Mesenchymal stem cell (in vitro differentiated cells and primary cell): Measurements from ENCODE around the gene GADD45G.

Experiments
- DNase-seq: peaks from one replicate; pipeline ENCODE4 v3.0.0-alpha.2; 2013
- H2AFZ ChIP-seq: one replicate; pipeline ENCODE4 v1.6.1; 2013; ENCODE audit warnings: low read depth, mild to moderate bottlenecking, control low read depth, inconsistent platforms, low read length, moderate library complexity
- H2AK5ac ChIP-seq: 2 replicates; pipeline ENCODE4 v1.6.1; 2013; ENCODE audit warnings: low read length, moderate library complexity, mild to moderate bottlenecking, inconsistent platforms; ENCODE audit not compliant: severe bottlenecking
- H2BK120ac ChIP-seq: one replicate; pipeline ENCODE4 v1.6.1; 2013; ENCODE audit warnings: low read depth, mild to moderate bottlenecking, inconsistent platforms, low read length, moderate library complexity
- H2BK12ac ChIP-seq, 2 experiments: one replicate each; pipeline ENCODE4 v1.6.1; 2013; ENCODE audit warnings: inconsistent platforms in 2 of 2, low read length in 2 of 2, mild to moderate bottlenecking in 2 of 2, moderate library complexity in 2 of 2, control low read depth in 1 of 2
- H2BK15ac ChIP-seq: one replicate; pipeline ENCODE4 v1.6.1; 2013; ENCODE audit warnings: mild to moderate bottlenecking, low read depth, inconsistent platforms; ENCODE audit not compliant: poor library complexity, severe bottlenecking
- H2BK5ac ChIP-seq: 2 replicates; pipeline ENCODE4 v1.6.1; 2013; ENCODE audit warnings: low read depth, mild to moderate bottlenecking, low read length, control low read depth, inconsistent platforms; ENCODE audit not compliant: poor library complexity, severe bottlenecking
- H3K14ac ChIP-seq, 2 experiments: one replicate each; pipeline ENCODE4 v1.6.1; 2013; ENCODE audit warnings: inconsistent platforms in 2 of 2, low read length in 2 of 2, control low read depth in 1 of 2, mild to moderate bottlenecking in 1 of 2, moderate library complexity in 1 of 2
- H3K18ac ChIP-seq, 2 experiments: one replicate each; pipeline ENCODE4 v1.6.1; 2013; ENCODE audit warnings: inconsistent platforms in 2 of 2, low read length in 2 of 2, control low read depth in 1 of 2, low read depth in 1 of 2, mild to moderate bottlenecking in 1 of 2
- H3K23ac ChIP-seq, 2 experiments: one replicate each; pipeline ENCODE4 v1.6.1; 2013; ENCODE audit warnings: inconsistent platforms in 2 of 2, low read length in 2 of 2, mild to moderate bottlenecking in 2 of 2, moderate library complexity in 2 of 2, control low read depth in 1 of 2
- H3K27ac ChIP-seq: 2 replicates; pipeline ENCODE4 v1.5.1; 2013; ENCODE audit warnings: mild to moderate bottlenecking, moderate library complexity, low read length, control low read depth, inconsistent platforms; ENCODE audit not compliant: poor library complexity, severe bottlenecking
- H3K27me3 ChIP-seq, 2 experiments: 2 replicates each; pipeline versions ENCODE4 v1.6.1 to v1.7.0; 2013; ENCODE audit warnings: low read length in 2 of 2, mild to moderate bottlenecking in 2 of 2, moderate library complexity in 2 of 2, control low read depth in 1 of 2, inconsistent platforms in 1 of 2; ENCODE audit not compliant: control insufficient read depth in 1 of 2, insufficient read depth in 1 of 2
- H3K36me3 ChIP-seq, 2 experiments: 2 replicates each; pipeline versions ENCODE4 v1.6.1 to v1.7.0; 2013; ENCODE audit warnings: low read length in 2 of 2, control low read depth in 1 of 2, inconsistent platforms in 1 of 2, low read depth in 1 of 2, mild to moderate bottlenecking in 1 of 2; ENCODE audit not compliant: insufficient read depth in 2 of 2, control insufficient read depth in 1 of 2
- H3K4ac ChIP-seq, 2 experiments: one replicate each; pipeline ENCODE4 v1.6.1; 2013; ENCODE audit warnings: inconsistent platforms in 2 of 2, low read length in 2 of 2, mild to moderate bottlenecking in 2 of 2, moderate library complexity in 2 of 2, control low read depth in 1 of 2, low read depth in 1 of 2
- H3K4me1 ChIP-seq: 2 replicates; pipeline ENCODE4 v1.6.1; 2013; ENCODE audit warnings: low read depth, low read length, control low read depth; ENCODE audit not compliant: control insufficient read depth, insufficient read depth
- H3K4me2 ChIP-seq: 2 replicates; pipeline ENCODE4 v1.6.1; 2013; ENCODE audit warnings: low read length, mild to moderate bottlenecking, inconsistent platforms; ENCODE audit not compliant: poor library complexity, severe bottlenecking
- H3K4me3 ChIP-seq, 2 experiments: 2 replicates each; pipeline versions ENCODE4 v1.5.1 to v1.7.0; 2013; ENCODE audit warnings: low read length in 2 of 2, mild to moderate bottlenecking in 2 of 2, control low read depth in 1 of 2, low read depth in 1 of 2; ENCODE audit not compliant: insufficient read depth in 1 of 2
- H3K79me1 ChIP-seq: replicated peaks from 2 replicates; pipeline ENCODE4 v1.6.1; 2013; ENCODE audit warnings: mild to moderate bottlenecking, control low read depth, low read length, inconsistent platforms; ENCODE audit not compliant: poor library complexity, severe bottlenecking
- H3K9ac ChIP-seq: 2 replicates; pipeline ENCODE4 v1.7.0; 2013; ENCODE audit warnings: mild to moderate bottlenecking, low read length, moderate library complexity
- H3K9me3 ChIP-seq: 2 replicates; pipeline ENCODE4 v1.7.0; 2013; ENCODE audit warnings: mild to moderate bottlenecking, low read length; ENCODE audit not compliant: control insufficient read depth
- H4K8ac ChIP-seq: one replicate; pipeline ENCODE4 v1.6.1; 2013; ENCODE audit warnings: inconsistent platforms, mild to moderate bottlenecking, low read length, moderate library complexity
- H4K91ac ChIP-seq: one replicate; pipeline ENCODE4 v1.6.1; 2013; ENCODE audit warnings: mild to moderate bottlenecking, low read length, inconsistent platforms
- WGBS: methylation state at CpG from one replicate; pipeline ENCODE4 v1.1.7; 2013; ENCODE audit warnings: mixed read lengths; 5-methylcytosine and 5-hydroxymethylcytosine counted together

Gene GADD45G

GRCh38 chr9:89632736-89633135, 27.9 kb downstream of the GADD45G start:
- no peak overlapping the region for H2BK5ac ChIP-seq
- no peak overlapping the region for H3K23ac ChIP-seq
- no peak overlapping the region for H3K18ac ChIP-seq
- H3K27ac ChIP-seq: no peak overlapping the region
- no peaks in the 10 kb centered on the region for H3K36me3 ChIP-seq
- H2BK12ac ChIP-seq: no peak overlapping the region
- H2AFZ ChIP-seq: no peak overlapping the region
- H3K4me1 ChIP-seq: peaks cover 7% of the 10 kb centered on the region
- no peak overlapping the region for H2BK120ac ChIP-seq
- H3K9me3 ChIP-seq: no peaks in the 10 kb centered on the region
- no peak overlapping the region for H3K4me3 ChIP-seq
- peaks cover 19 to 57% of the 10 kb centered on the region in 2 experiments for H3K27me3 ChIP-seq
- H3K4ac ChIP-seq: no peak overlapping the region
- H3K9ac ChIP-seq: no peak overlapping the region
- no peak overlapping the region for H3K14ac ChIP-seq
- no peaks in the 10 kb centered on the region for H3K79me1 ChIP-seq
- 84% methylated on average over 7 of the region's 7 CpGs for WGBS
- peak overlapping the region; percentile 9 for H2BK15ac ChIP-seq
- no peak overlapping the region for H4K8ac ChIP-seq
- no peak overlapping the region for H2AK5ac ChIP-seq
- H3K4me2 ChIP-seq: no peak overlapping the region
- no peak for DNase-seq
- H4K91ac ChIP-seq: peak overlapping the region; percentile 20

GRCh38 chr9:89633404-89633803, 28.6 kb downstream of the GADD45G start:
- H3K4me2 ChIP-seq: no peak overlapping the region
- H3K27ac ChIP-seq: no peak overlapping the region
- H3K4ac ChIP-seq: no peak overlapping the region
- H3K79me1 ChIP-seq: no peaks in the 10 kb centered on the region
- H2BK12ac ChIP-seq: no peak overlapping the region
- peaks cover 7% of the 10 kb centered on the region for H3K4me1 ChIP-seq
- no peaks in the 10 kb centered on the region for H3K9me3 ChIP-seq
- H2BK5ac ChIP-seq: no peak overlapping the region
- H4K8ac ChIP-seq: no peak overlapping the region
- WGBS: 94% methylated on average over 6 of the region's 6 CpGs
- H3K4me3 ChIP-seq: no peak overlapping the region
- no peak overlapping the region for H2BK120ac ChIP-seq
- peaks cover 15 to 56% of the 10 kb centered on the region in 2 experiments for H3K27me3 ChIP-seq
- no peak overlapping the region for H3K18ac ChIP-seq
- no peaks in the 10 kb centered on the region for H3K36me3 ChIP-seq
- no peak overlapping the region for H2AK5ac ChIP-seq
- H3K23ac ChIP-seq: no peak overlapping the region
- no peak for DNase-seq
- H2BK15ac ChIP-seq: no peak overlapping the region
- no peak overlapping the region for H2AFZ ChIP-seq
- no peak overlapping the region for H3K9ac ChIP-seq
- H4K91ac ChIP-seq: no peak overlapping the region
- no peak overlapping the region for H3K14ac ChIP-seq

- H4K8ac ChIP-seq: peak overlapping the region; percentile 30
- peaks cover 7% of the 10 kb centered on the region for H3K4me1 ChIP-seq
- no peaks in the 10 kb centered on the region for H3K9me3 ChIP-seq
- H2BK120ac ChIP-seq: no peak overlapping the region
- peak overlapping the region in 1 of 2 experiments; percentile 0 for H2BK12ac ChIP-seq
- H2AFZ ChIP-seq: no peak overlapping the region
- no peak overlapping the region for H2AK5ac ChIP-seq
- peak overlapping the region; percentile 49 for H4K91ac ChIP-seq
- no peak overlapping the region for H2BK15ac ChIP-seq
- no peaks in the 10 kb centered on the region for H3K79me1 ChIP-seq
- DNase-seq: no peak
- H3K23ac ChIP-seq: no peak overlapping the region
- no peak overlapping the region for H3K9ac ChIP-seq
- H3K18ac ChIP-seq: peak overlapping the region in 1 of 2 experiments; percentile 11
- H3K36me3 ChIP-seq: no peaks in the 10 kb centered on the region
- 96% methylated on average over 9 of the region's 9 CpGs for WGBS
- H3K4me3 ChIP-seq: no peak overlapping the region
- H3K14ac ChIP-seq: no peak overlapping the region
- peaks cover 10 to 59% of the 10 kb centered on the region in 2 experiments for H3K27me3 ChIP-seq
- H3K27ac ChIP-seq: no peak overlapping the region
- H3K4me2 ChIP-seq: no peak overlapping the region
- H2BK5ac ChIP-seq: no peak overlapping the region
- no peak overlapping the region for H3K4ac ChIP-seq
Measured at GRCh38 chr9:89633920-89634319, 29.1 kb downstream of the GADD45G start.

GRCh38 chr9:89634995-89635742, 30.4 kb downstream of the GADD45G start:
- WGBS: 53% methylated on average over 7 of the region's 7 CpGs
- Histone ChIP-seq H4K8ac (no peak overlapping the region), H3K4ac (no peak overlapping the region), H2AK5ac (no peak overlapping the region), H3K4me3 (no peak overlapping the region), H3K9me3 (no peaks in the 10 kb centered on the region), H4K91ac (no peak overlapping the region), H3K79me1 (no peaks in the 10 kb centered on the region), H3K9ac (peak overlapping the region; percentile 40), H3K4me1 (peaks cover 11% of the 10 kb centered on the region), H2AFZ (no peak overlapping the region), H3K27ac (no peak overlapping the region), H3K18ac (peak overlapping the region in 1 of 2 experiments; percentile 4), H2BK5ac (no peak overlapping the region), H2BK120ac (no peak overlapping the region), H2BK15ac (peak overlapping the region; percentile 44), H3K23ac (no peak overlapping the region), H3K36me3 (no peaks in the 10 kb centered on the region), H2BK12ac (no peak overlapping the region), H3K14ac (no peak overlapping the region), H3K27me3 (peaks cover 3 to 59% of the 10 kb centered on the region in 2 experiments), H3K4me2 (no peak overlapping the region)
- DNase-seq: peak; percentile 77
